GM21390 (cell line): ENCODE data around the gene KCNK3.
"Not testable (repeated sequence)": the region's sequence is repeated elsewhere in the genome, so short reads cannot be mapped to it uniquely, and the experiment has no call there.

Experiments
- ATAC-seq: cut with Tn5 transposase; IDR thresholded peaks from one replicate; pipeline ENCODE4 v1.9.1; 2021; ENCODE audit not compliant: unreplicated experiment

KCNK3 gene

GRCh38 chr2:26692279-26692896, at the start of gene KCNK3:
Gene KCNK3, plus strand, starts transcription at chr2:26692722. Its CDS starts 154 bp downstream, at chr2:26692876.
- no peak for ATAC-seq

- ATAC-seq = no peak
Observed at GRCh38 chr2:26644188-26644835, 48.2 kb upstream of the KCNK3 start.

GRCh38 chr2:26645762-26646161, 46.8 kb upstream of the KCNK3 start:
- ATAC-seq = no peak

- ATAC-seq = no peak
Observed at GRCh38 chr2:26646986-26647672, 45.4 kb upstream of the KCNK3 start.

- no peak for ATAC-seq
Observed at GRCh38 chr2:26647981-26648380, 44.5 kb upstream of the KCNK3 start.

GRCh38 chr2:26648516-26648915, 44.0 kb upstream of the KCNK3 start:
- ATAC-seq = no peak

- ATAC-seq = no peak
Observed at GRCh38 chr2:26649322-26649721, 43.2 kb upstream of the KCNK3 start.

GRCh38 chr2:26649992-26650712, 42.4 kb upstream of the KCNK3 start:
- ATAC-seq = no peak

- no peak for ATAC-seq
Observed at GRCh38 chr2:26650713-26651469, 41.6 kb upstream of the KCNK3 start.

GRCh38 chr2:26651470-26651771, 41.1 kb upstream of the KCNK3 start:
- no peak for ATAC-seq

- no peak for ATAC-seq
Observed at GRCh38 chr2:26651799-26652198, 40.7 kb upstream of the KCNK3 start.

GRCh38 chr2:26652361-26653041, 40.0 kb upstream of the KCNK3 start:
- no peak for ATAC-seq

- no peak for ATAC-seq
Observed at GRCh38 chr2:26653207-26654060, 39.1 kb upstream of the KCNK3 start.

- no peak for ATAC-seq
Observed at GRCh38 chr2:26654061-26654340, 38.5 kb upstream of the KCNK3 start.

- not testable (repeated sequence) for ATAC-seq
Observed at GRCh38 chr2:26655120-26655519, 37.4 kb upstream of the KCNK3 start.

- ATAC-seq = no peak
Observed at GRCh38 chr2:26655611-26656195, 36.8 kb upstream of the KCNK3 start.

GRCh38 chr2:26657265-26657664, 35.3 kb upstream of the KCNK3 start:
- no peak for ATAC-seq

GRCh38 chr2:26658691-26659346, 33.7 kb upstream of the KCNK3 start:
- ATAC-seq = no peak

- ATAC-seq = no peak
Observed at GRCh38 chr2:26660363-26660962, 32.1 kb upstream of the KCNK3 start.
